Activated T-cell treated with anti-CD3 and anti-CD28 coated beads for 48 hours (primary cell): ENCODE measurements around the gene SMIM9.
"Not testable (repeated sequence)": the region's sequence is repeated elsewhere in the genome, so short reads cannot be mapped to it uniquely, and the experiment has no call there.

ENCODE experiments used
- DNase-seq: peaks from one replicate; pipeline ENCODE4 v3.0.0-alpha.2; 2020; ENCODE audit warnings: low read depth

SMIM9 gene

GRCh38 chrX:154834562-154834961 is at the start of gene SMIM9:
Gene SMIM9, minus strand, starts transcription at chrX:154834662. Its CDS starts 3,806 bp downstream, at chrX:154830856.
- no peak for DNase-seq

GRCh38 chrX:154884069-154884468 is 49.6 kb upstream of the SMIM9 start:
- not testable (repeated sequence) for DNase-seq

GRCh38 chrX:154873329-154873728 is 38.9 kb upstream of the SMIM9 start:
- no peak for DNase-seq

GRCh38 chrX:154868522-154868921 is 34.1 kb upstream of the SMIM9 start:
- not testable (repeated sequence) for DNase-seq

- no peak for DNase-seq
These were observed 20.8 kb upstream of the SMIM9 start for GRCh38 chrX:154855256-154855655.

- DNase-seq: no peak
These were observed 16.6 kb upstream of the SMIM9 start for GRCh38 chrX:154850957-154851611.

GRCh38 chrX:154840856-154841255 is 6.4 kb upstream of the SMIM9 start:
- DNase-seq: no peak

GRCh38 chrX:154836163-154836562 is 1.7 kb upstream of the SMIM9 start:
- DNase-seq: no peak

GRCh38 chrX:154833746-154834274 is 652 bp downstream of the SMIM9 start:
- no peak for DNase-seq

GRCh38 chrX:154829926-154830442 is 4.5 kb downstream of the SMIM9 start:
- no peak for DNase-seq

GRCh38 chrX:154829134-154829533 is 5.3 kb downstream of the SMIM9 start:
- no peak for DNase-seq

- DNase-seq: no peak
These were observed 6.5 kb downstream of the SMIM9 start for GRCh38 chrX:154828016-154828408.

GRCh38 chrX:154827194-154828015 is 7.1 kb downstream of the SMIM9 start:
- no peak for DNase-seq

- DNase-seq: not testable (repeated sequence)
These were observed 8.9 kb downstream of the SMIM9 start for GRCh38 chrX:154825586-154825985.

GRCh38 chrX:154824638-154825037 is 9.8 kb downstream of the SMIM9 start:
- DNase-seq: no peak

- DNase-seq: no peak
These were observed 12.4 kb downstream of the SMIM9 start for GRCh38 chrX:154822029-154822428.

- DNase-seq: no peak
These were observed 12.9 kb downstream of the SMIM9 start for GRCh38 chrX:154821523-154821922.

- DNase-seq: no peak
These were observed 14.6 kb downstream of the SMIM9 start for GRCh38 chrX:154819771-154820341.

- no peak for DNase-seq
These were observed 15.3 kb downstream of the SMIM9 start for GRCh38 chrX:154818916-154819770.

- DNase-seq: not testable (repeated sequence)
These were observed 17.3 kb downstream of the SMIM9 start for GRCh38 chrX:154817048-154817618.

- DNase-seq: not testable (repeated sequence)
These were observed 18.1 kb downstream of the SMIM9 start for GRCh38 chrX:154816326-154816898.
